Anterior cingulate cortex (tissue), 58 donors: ENCODE data around the gene NMNAT2.
"Not testable (repeated sequence)": the region's sequence is repeated elsewhere in the genome, so short reads cannot be mapped to it uniquely, and the experiment has no call there.

Experiments
- DNase-seq, 58 donors: peaks; one replicate each; lab custom pipeline; 2025; lab: John Stamatoyannopoulos, UW

The NMNAT2 gene

DNA sequence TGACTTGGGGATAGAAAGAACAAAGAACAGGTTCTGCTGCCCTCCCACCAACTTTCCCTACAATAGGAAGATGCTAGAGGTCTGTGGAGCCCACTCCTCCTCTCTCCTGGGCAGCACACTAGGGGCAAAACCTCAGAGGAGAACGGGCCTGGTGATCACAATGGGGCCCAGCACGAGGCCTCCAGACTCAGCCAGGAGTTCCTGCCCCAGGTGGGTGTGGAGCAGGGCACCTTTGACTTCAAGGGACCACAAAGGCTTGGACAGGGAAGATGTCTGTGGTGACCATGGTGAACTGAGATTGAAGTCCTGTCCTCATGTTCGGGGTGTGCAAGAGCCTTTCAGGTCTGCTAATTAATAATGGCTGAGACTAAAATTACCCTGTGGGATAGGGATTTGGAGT is 143.3 kb downstream of the NMNAT2 start:
- DNase-seq: no peak

DNA sequence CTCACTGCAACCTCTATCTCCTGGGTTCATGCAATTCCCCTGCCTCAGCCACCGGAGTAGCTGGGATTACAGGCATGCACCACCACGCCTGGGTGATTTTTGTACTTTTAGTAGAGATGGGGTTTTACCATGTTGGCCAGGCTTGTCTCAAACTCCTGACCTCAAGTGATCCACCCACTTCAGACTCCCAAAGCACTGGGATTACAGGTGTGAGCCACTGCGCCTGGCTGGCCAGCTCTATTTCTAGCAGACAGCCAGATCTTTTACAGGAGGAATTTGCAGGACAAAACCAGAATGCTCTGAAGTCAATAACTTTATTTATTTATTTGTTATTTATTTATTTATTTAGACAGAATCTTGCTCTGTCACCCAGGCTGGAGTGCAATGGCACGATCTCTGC is 144.2 kb downstream of the NMNAT2 start:
- not testable (repeated sequence) for DNase-seq

DNA sequence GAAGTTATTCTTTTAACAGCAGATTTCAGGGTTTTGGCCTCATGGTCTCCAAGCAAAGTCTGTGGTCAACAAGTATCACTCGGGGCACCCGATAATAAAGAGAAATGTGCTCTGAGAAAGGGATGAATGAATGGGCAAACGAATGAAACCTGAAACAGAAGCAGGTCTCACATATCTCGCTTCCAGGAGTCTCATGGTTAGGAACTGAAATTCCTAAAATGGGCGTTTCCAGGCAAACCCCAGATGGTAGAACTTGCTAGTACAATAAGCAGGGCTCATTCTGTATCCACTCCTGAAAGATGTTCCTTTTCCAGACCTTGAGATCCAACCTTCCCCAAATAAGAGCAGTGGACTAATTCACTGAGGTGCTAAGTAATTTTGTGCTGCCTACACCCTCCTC is 144.9 kb downstream of the NMNAT2 start:
- no peak for DNase-seq

- no peak for DNase-seq
Measured at GRCh38 chr1:183272390-183272848, 145.8 kb downstream of the NMNAT2 start.

DNA sequence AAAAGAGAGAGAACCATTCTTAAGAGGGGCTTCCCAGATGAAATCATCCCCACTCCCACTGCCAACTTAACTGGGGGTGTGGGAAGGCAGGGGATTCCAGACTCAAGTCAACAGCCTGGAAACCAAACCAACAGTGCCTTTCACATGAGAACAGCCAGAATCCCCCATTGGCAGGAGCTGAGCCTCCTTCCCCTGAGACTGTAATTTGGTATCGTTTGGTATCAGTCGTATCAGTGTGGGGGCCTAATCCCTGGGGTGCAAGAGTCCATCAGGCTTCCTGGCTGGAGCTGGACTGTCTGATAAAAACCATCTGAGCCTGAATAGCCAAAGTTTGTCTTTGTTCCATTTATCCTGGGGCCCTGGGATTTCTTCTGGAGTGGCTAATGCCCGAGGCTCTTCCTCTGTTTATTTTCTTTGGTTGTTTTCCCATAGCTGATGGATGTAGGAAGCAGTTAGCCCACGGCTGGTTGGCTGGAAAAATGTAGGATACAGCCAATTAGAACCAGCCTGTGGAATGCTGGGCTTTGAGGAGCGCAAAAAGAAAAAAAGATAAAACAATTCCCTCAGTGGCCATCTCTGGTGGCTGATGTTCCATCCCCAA is 147.5 kb downstream of the NMNAT2 start:
- no peak for DNase-seq

GRCh38 chr1:183267646-183268431 is 150.3 kb downstream of the NMNAT2 start:
- DNase-seq: no peak

GRCh38 chr1:183263886-183264602 is 154.1 kb downstream of the NMNAT2 start:
- DNase-seq: peak in 27 of 58 donors; percentile 2 to 64 (median 20)

GRCh38 chr1:183262628-183263200 is 155.5 kb downstream of the NMNAT2 start:
- DNase-seq: no peak

GRCh38 chr1:183259924-183260323 is 158.3 kb downstream of the NMNAT2 start:
- DNase-seq: no peak

DNA sequence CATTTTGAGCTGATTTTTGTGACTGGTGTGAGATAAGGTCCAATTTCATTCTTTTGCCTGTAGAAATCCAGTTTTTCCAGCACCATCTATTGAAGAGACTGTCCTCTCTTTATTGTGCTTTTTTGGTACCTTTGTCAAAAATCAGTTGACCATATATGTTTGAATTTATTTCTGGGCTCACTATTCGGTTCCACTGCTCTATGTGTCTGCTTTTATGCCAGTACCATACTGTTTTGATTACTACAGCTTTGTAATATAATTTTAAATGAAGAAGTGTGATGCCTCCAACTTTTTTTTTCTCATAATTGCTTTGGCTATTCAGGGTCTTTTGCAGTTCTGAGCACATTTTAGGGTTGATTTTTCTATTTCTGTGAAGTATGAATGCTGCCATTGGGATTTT is 163.1 kb downstream of the NMNAT2 start:
- DNase-seq: no peak

- no peak for DNase-seq
Measured at GRCh38 chr1:183251959-183252450, 166.2 kb downstream of the NMNAT2 start.

DNA sequence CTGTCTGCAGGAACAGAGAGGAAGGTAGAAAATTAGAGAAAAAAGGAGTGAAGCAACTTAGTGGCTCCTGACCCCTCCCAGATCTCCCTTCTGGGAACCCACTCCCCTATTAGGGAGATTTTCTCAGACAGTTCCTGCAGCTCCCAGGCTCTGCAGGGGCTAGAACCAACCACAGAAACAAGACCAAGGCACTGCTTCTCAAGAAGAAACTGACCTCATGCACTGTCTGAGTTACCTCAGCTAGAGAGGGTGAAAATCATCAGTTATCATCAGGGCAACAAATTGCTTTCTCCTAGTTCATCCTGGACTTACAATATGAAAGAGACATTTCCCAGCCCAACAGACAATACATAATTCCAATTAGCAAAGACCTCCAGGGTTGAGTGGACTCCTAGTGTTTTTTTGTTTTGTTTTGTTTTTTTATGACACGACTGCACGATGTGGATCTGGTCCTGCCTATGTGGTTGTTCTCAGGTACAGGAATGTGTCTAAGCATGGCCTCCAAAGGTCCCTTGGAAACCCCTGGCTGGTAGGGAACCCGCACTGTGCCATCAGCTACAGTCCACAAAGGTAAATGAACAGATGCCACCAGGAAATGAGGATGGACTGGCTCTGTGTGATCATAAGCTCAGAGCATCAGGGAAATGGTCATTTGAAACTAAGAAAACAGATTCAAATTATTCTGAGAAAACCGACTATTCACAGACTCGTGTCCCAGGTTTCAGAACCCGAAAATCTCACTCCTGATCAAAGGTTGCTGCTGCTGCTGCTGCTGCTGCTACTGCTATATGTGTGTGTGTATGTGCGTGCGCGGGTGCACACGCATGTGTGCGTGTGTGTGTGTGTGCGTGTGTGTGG is 166.8 kb downstream of the NMNAT2 start:
- DNase-seq: no peak

- DNase-seq: no peak
Measured at GRCh38 chr1:183249941-183250452, 168.2 kb downstream of the NMNAT2 start.

DNA sequence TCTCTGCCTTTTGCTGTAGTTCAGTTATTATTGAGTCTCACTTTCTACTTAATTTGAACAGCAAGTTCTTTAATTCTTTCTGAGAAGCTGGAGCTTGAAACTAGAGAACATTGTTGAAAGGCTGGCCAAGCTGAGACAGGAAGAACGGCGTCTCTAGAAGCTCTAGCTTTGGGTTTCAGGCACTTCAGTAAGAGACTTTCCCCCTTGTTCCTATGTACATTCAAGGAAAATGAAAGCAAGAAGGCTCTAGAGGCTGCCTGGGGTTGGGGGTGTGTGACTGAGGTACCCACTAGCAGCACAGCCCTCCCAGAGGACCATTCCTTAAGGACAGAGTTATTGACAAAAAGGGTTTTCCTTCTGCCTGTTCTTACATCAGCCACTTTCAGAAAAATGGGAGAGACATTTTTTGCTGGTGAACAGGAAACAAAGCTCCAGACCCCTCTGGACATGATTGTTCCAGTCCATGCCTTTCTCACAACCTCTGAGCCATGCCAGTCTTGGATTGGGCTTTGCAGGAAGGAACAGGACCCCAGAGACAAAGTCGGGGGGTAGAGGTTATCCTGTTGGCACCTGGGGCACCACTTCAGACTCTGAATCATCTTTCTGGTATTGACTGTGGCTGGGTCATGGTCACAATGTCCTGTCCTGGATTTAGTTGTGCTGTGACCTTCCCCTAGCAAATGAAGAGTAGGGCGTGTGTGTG is 169.0 kb downstream of the NMNAT2 start:
- DNase-seq: no peak

DNA sequence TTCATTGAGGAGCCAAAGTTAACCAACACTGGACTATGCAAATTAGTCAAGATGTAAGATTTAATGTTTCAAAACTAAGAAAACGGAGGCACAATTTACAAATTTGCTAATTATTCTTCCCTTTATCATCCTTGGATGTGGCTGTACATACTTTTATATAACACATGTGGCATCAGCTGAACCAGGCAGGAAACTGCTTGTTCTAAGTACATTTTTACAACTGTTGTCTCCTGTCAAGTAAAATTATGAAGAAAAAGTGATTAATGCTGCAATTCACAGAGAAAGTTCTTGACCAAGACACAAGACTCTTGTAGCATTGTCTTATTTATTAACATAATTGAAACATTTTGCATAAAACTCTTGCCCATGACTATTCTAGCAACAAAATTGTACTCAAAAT is 170.2 kb downstream of the NMNAT2 start:
- DNase-seq: no peak

GRCh38 chr1:183247484-183247883 is 170.7 kb downstream of the NMNAT2 start:
- DNase-seq: no peak

GRCh38 chr1:183247066-183247465 is 171.1 kb downstream of the NMNAT2 start:
- no peak for DNase-seq

DNA sequence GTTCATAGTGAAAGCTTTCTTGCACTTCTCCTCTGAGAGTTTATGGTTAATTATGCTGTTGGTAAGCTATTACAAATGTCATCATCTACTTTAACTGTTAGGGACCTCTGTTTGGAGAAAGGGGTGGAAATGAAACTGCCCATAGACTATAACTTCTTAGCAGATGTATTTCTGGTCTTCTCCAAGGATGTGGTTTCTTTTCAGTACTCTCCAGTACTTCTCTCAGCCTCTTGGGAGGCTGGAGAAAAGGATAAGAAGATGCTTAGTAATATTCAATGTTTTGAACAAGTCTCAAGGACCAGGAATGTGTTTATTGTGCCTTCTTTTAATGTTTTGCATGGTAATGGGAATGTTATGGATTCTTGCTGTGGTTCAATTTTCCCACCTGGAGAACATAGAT is 171.7 kb downstream of the NMNAT2 start:
- no peak for DNase-seq

DNA sequence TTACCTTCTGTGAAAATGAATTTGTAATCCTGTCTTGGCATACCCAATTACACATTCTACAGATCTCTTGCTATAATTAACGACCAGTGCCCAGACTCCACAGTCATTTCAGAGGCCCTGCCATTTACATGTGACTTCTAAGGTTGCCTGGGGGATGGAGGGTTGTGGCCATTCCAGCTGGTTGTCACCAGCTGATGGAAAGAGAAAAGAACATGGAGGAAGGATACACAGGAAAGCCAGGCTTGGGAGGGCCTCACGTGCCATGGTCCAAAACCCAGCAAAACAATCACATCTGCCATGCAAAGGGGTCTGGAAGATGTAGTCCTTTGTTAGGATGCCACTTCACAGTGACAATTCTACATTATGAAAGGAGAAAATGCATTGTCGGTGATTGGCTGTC is 172.8 kb downstream of the NMNAT2 start:
- DNase-seq: no peak
